ENCODE data around the gene CBX4.

DNA sequence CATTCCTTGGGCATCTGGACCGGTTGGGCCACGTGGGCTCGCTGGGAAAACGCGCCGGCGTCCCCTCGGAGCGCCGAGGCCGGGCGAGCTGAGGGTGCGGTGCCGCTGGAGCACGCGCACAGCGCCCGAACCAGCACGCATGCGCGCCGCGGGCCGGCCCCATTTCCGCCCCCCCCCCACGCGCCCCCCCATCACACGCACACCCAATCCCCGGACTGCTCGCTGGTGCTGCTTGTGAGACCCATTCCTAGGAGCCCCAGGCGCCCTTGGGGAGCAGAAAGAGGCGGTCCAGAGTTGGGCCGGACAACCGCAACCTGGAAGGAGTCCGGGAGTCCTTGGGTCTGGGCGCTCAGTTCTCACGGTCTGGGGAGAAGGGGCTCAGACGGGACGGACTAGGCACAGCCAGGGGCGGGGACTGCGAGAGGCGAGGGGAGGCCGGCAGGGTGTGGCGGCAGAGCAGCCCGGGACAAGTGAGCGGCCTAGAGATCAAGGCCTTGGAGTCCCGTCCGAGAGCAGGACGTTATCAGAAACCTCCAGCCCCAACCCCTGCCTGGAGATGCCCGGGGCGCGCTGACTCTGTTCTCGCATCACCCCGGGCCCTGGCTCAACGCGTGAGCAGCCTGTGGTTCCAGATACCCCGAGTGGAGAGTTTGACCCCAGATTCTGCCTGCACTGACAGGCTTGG lies 36.4 kb downstream of the CBX4 start:
- TF ChIP-seq POLR2A (IDR thresholded peaks at IDR 0.05), result no peak
- TF ChIP-seq, protein P1, sequence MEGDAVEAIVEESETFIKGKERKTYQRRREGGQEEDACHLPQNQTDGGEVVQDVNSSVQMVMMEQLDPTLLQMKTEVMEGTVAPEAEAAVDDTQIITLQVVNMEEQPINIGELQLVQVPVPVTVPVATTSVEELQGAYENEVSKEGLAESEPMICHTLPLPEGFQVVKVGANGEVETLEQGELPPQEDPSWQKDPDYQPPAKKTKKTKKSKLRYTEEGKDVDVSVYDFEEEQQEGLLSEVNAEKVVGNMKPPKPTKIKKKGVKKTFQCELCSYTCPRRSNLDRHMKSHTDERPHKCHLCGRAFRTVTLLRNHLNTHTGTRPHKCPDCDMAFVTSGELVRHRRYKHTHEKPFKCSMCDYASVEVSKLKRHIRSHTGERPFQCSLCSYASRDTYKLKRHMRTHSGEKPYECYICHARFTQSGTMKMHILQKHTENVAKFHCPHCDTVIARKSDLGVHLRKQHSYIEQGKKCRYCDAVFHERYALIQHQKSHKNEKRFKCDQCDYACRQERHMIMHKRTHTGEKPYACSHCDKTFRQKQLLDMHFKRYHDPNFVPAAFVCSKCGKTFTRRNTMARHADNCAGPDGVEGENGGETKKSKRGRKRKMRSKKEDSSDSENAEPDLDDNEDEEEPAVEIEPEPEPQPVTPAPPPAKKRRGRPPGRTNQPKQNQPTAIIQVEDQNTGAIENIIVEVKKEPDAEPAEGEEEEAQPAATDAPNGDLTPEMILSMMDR (IDR thresholded peaks at IDR 0.05), result no peak
- no peak for TF ChIP-seq POLR2AphosphoS5 (IDR thresholded peaks at IDR 0.05)

Data from upper lobe of left lung (tissue), 4 donors.